ENCODE data around the gene ST13. TPM values are rescaled to one million over a fixed set of nuclear protein-coding genes. Genes with fewer than 3 reads are reported as not detected.
"Not testable (repeated sequence)": the region's sequence is repeated elsewhere in the genome, so short reads cannot be mapped to it uniquely, and the experiment has no call there.

Gene ST13
- total and polyA plus RNA-seq, 9 of the 15 experiments (the other 6 are each of a cell fraction or from before 2014, with no cell fraction given): 53.6 to 311 (median 195) TPM

GRCh38 chr22:40853961-40854360 lies 2.5 kb downstream of the ST13 start (continued):
- TF ChIP-seq PRDM10 (IDR thresholded peaks at IDR 0.05; ENCODE audit: partially characterized antibody) (no peak), ZNF766 (CRISPR knock-in tag; conservative IDR thresholded peaks at IDR 0.05) (no peak)
- TF ChIP-seq, protein P1, sequence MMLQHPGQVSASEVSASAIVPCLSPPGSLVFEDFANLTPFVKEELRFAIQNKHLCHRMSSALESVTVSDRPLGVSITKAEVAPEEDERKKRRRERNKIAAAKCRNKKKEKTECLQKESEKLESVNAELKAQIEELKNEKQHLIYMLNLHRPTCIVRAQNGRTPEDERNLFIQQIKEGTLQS (IDR thresholded peaks at IDR 0.05): no peak
- TF ChIP-seq, protein P1 (CRISPR knock-in tag; conservative IDR thresholded peaks at IDR 0.05): no peak

- H3K27me3 ChIP-seq (ENCODE audit: control insufficient read depth in 2 of 2, insufficient read depth in 2 of 2, low read length in 2 of 2): no peaks in the 10 kb centered on the region
- 44% methylated on average over 1 of the region's 1 CpG for WGBS (ENCODE audit: insufficient coverage, low coverage, missing lambda C conversion rate)
- no peaks in the 10 kb centered on the region for H3K9me3 ChIP-seq (replicated peaks; ENCODE audit: control insufficient read depth, insufficient read depth, low read depth, low read length)
- no peak overlapping the region for H2AFZ ChIP-seq (ENCODE audit: low read depth, low read length)
- CTCF ChIA-PET (ENCODE audit: low intra/inter-chr PET ratio): no interaction called here
- 0 out of 2 replicates have a peak overlapping the region, but pooled peaks have one; percentile 88 for H3K4me3 ChIP-seq
- H3K36me3 ChIP-seq (ENCODE audit: control insufficient read depth, insufficient read depth, low read length): peaks cover 59% of the 10 kb centered on the region
- peak overlapping the region; percentile 88 for H3K4me2 ChIP-seq (ENCODE audit: insufficient read depth, low read length)
- no peak for FAIRE-seq
- no peak for TF ChIP-seq ZNF408 (CRISPR knock-in tag; IDR thresholded peaks at IDR 0.05; ENCODE audit: low read depth)
- no peak for TF ChIP-seq ZNF561 (CRISPR knock-in tag; conservative IDR thresholded peaks at IDR 0.05)
- H3K9ac ChIP-seq (ENCODE audit: insufficient read depth in 1 of 2, low read depth in 2 of 2, low read length in 2 of 2): peak overlapping the region in 1 of 2 experiments; percentile 91; a peak in 3 of 4 replicates
- H3K4me1 ChIP-seq (replicated peaks in 1 of 2; ENCODE audit: control insufficient read depth in 2 of 2, insufficient read depth in 2 of 2, low read length in 2 of 2): peaks cover 7% of the 10 kb centered on the region in 2 experiments; a peak in 3 of 5 replicates
- no peak for ATAC-seq
- DNase-seq (ENCODE audit: extremely low read depth in 1 of 4, low spot score in 3 of 4): no peak
- no TSS peak for BruUV-seq (replicated peaks)
- in situ Hi-C loops (cut with MboI) (no loop called here), intact Hi-C loops (cut with micrococcal nuclease) (no loop called here)
- POLR2A ChIA-PET: interaction anchor here (0.9 to 1.0 kb wide), 2 partner anchors 8 to 36 kb away, joined by 3 read pairs; partner anchors contain the start of gene DNAJB7
- H3K27ac ChIP-seq (ENCODE audit: extremely low read depth, low read depth, low read length): peak overlapping the region; percentile 53
- no peaks in the 10 kb centered on the region for H3K9me1 ChIP-seq (ENCODE audit: control insufficient read depth, insufficient read depth, low read length)
- H4K20me1 ChIP-seq (replicated peaks; ENCODE audit: control insufficient read depth, insufficient read depth, low read length): no peaks in the 10 kb centered on the region; the same call in 1 of the 2 replicates
- H3K79me2 ChIP-seq (ENCODE audit: control insufficient read depth, insufficient read depth, low read length): peaks cover 92% of the 10 kb centered on the region
Measured at GRCh38 chr22:40853333-40853732, 3.1 kb downstream of the ST13 start.

GRCh38 chr22:40845816-40846215 lies 10.6 kb downstream of the ST13 start:
- BruUV-seq (replicated peaks); CTCF ChIA-PET (ENCODE audit: low intra/inter-chr PET ratio); ATAC-seq; H3K4me3 ChIP-seq; H3K9me3 ChIP-seq (replicated peaks; ENCODE audit: control insufficient read depth, insufficient read depth, low read depth, low read length); DNase-seq (ENCODE audit: extremely low read depth in 1 of 4, low spot score in 3 of 4); H4K20me1 ChIP-seq (replicated peaks; ENCODE audit: control insufficient read depth, insufficient read depth, low read length); H3K9me1 ChIP-seq (ENCODE audit: control insufficient read depth, insufficient read depth, low read length); H3K27ac ChIP-seq (ENCODE audit: extremely low read depth, low read depth, low read length); POLR2A ChIA-PET; intact Hi-C loops (cut with micrococcal nuclease); H3K27me3 ChIP-seq (ENCODE audit: control insufficient read depth in 2 of 2, insufficient read depth in 2 of 2, low read length in 2 of 2); in situ Hi-C loops (cut with MboI); H2AFZ ChIP-seq (ENCODE audit: low read depth, low read length); H3K9ac ChIP-seq (ENCODE audit: insufficient read depth in 1 of 2, low read depth in 2 of 2, low read length in 2 of 2); H3K4me2 ChIP-seq (ENCODE audit: insufficient read depth, low read length); FAIRE-seq; H3K4me1 ChIP-seq (replicated peaks in 1 of 2; ENCODE audit: control insufficient read depth in 2 of 2, insufficient read depth in 2 of 2, low read length in 2 of 2): not testable (repeated sequence)
- peaks cover 90% of the 10 kb centered on the region for H3K36me3 ChIP-seq (ENCODE audit: control insufficient read depth, insufficient read depth, low read length)
- peaks cover 48% of the 10 kb centered on the region for H3K79me2 ChIP-seq (ENCODE audit: control insufficient read depth, insufficient read depth, low read length)
- WGBS (ENCODE audit: insufficient coverage, low coverage, missing lambda C conversion rate): 93% methylated on average over 11 of the region's 11 CpGs

Data from K562 (cell line).